ENCODE results near the gene LAMA2. TPM values are rescaled to one million over a fixed set of nuclear protein-coding genes. Genes with fewer than 3 reads are reported as not detected.
A peak's percentile ranks its signal among the peaks of the same experiment; 100 is the strongest.

The LAMA2 gene
- total RNA-seq, 1 donor = 9.4 TPM

DNA sequence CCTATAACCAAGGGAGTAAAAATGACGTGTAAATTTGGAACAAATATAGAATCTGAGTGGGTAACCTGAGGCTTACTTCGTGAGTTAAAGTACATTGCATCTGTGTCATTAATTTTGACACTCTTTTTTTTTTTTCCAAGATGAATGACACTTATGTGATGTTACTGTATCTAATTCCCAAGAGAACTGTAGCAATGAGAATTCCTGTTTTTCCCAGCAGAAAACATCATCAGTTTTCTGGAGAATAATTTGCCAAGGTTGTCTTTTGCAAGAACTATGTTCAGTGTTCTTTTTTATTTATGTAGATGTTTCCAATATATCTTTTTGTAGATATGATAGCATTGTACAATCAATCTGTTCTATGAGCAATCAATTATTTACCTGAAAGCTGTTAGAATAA, 543.4 kb downstream of the LAMA2 start:
- no peaks in the 10 kb centered on the region for H3K4me1 ChIP-seq (ENCODE audit: insufficient read depth, low read length)
- no peak overlapping the region for H2AFZ ChIP-seq (ENCODE audit: low read length)
- no peaks in the 10 kb centered on the region for H3K27me3 ChIP-seq (ENCODE audit: insufficient read depth, low read length)
- H4K20me1 ChIP-seq (ENCODE audit: insufficient read depth, low read length) = no peaks in the 10 kb centered on the region
- no peaks in the 10 kb centered on the region for H3K36me3 ChIP-seq (ENCODE audit: insufficient read depth, low read length)
- no peak overlapping the region for H3K27ac ChIP-seq (ENCODE audit: low read depth, low read length)
- H3K4me2 ChIP-seq (ENCODE audit: insufficient read depth, low read length) = no peak overlapping the region
- no peaks in the 10 kb centered on the region for H3K79me2 ChIP-seq (ENCODE audit: insufficient read depth, low read length)
- TF ChIP-seq CTCF (IDR thresholded peaks at IDR 0.05; ENCODE audit: extremely low read depth, low read depth, low read length) = no peak
- DNase-seq (ENCODE audit: insufficient read length, low spot score, missing footprints) = no peak
- no peaks in the 10 kb centered on the region for H3K9me3 ChIP-seq (ENCODE audit: low read depth, low read length)
- no peak overlapping the region for H3K4me3 ChIP-seq (ENCODE audit: insufficient read depth, low read length)

DNA sequence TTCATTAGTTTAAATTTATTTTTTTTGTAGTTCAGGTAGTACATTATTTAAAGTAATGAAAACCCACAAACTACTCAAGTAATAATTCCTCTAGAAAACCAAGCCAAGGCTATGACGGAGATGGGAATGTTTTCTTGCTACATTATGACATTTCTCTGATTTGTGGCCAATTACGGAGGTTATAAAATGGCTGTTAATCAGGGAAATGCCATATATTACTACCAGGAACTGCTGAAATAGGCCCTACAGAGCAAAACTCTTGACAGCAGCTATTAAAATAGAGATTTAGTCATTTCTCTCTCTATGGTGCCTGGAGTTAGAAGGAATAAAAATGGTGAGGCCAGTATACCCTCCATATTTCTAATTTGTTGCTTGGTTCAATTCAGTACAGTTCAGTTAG, 547.0 kb downstream of the LAMA2 start:
- H3K27ac ChIP-seq (ENCODE audit: low read depth, low read length) = no peak overlapping the region
- no peak overlapping the region for H3K4me2 ChIP-seq (ENCODE audit: insufficient read depth, low read length)
- H3K79me2 ChIP-seq (ENCODE audit: insufficient read depth, low read length) = no peaks in the 10 kb centered on the region
- no peak overlapping the region for H2AFZ ChIP-seq (ENCODE audit: low read length)
- H3K4me1 ChIP-seq (ENCODE audit: insufficient read depth, low read length) = no peaks in the 10 kb centered on the region
- DNase-seq (ENCODE audit: insufficient read length, low spot score, missing footprints) = no peak
- no peak for TF ChIP-seq CTCF (IDR thresholded peaks at IDR 0.05; ENCODE audit: extremely low read depth, low read depth, low read length)
- no peaks in the 10 kb centered on the region for H3K9me3 ChIP-seq (ENCODE audit: low read depth, low read length)
- H3K4me3 ChIP-seq (ENCODE audit: insufficient read depth, low read length) = no peak overlapping the region
- H4K20me1 ChIP-seq (ENCODE audit: insufficient read depth, low read length) = no peaks in the 10 kb centered on the region
- no peaks in the 10 kb centered on the region for H3K36me3 ChIP-seq (ENCODE audit: insufficient read depth, low read length)
- no peaks in the 10 kb centered on the region for H3K27me3 ChIP-seq (ENCODE audit: insufficient read depth, low read length)

DNA sequence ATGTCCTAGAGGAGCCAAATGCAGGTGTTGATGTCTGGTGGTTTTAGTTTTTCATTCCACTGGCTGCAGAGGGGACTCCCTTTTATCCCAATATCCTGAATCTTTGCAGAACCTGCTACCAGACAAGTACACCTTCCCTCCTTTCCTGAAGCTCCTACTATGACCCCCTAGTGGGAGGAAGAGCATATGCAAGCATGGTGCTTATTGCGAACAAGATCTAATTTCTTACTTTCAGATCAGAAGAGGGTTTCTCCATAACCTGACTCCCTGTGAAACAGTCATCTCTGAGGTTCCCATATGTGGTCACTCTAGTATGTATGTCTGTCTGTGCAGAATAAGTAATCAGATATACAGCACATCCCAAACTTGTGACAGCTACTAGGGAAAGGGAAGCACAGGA, 549.8 kb downstream of the LAMA2 start:
- H3K36me3 ChIP-seq (ENCODE audit: insufficient read depth, low read length) = no peaks in the 10 kb centered on the region
- H4K20me1 ChIP-seq (ENCODE audit: insufficient read depth, low read length) = no peaks in the 10 kb centered on the region
- H3K4me2 ChIP-seq (ENCODE audit: insufficient read depth, low read length) = no peak overlapping the region
- no peaks in the 10 kb centered on the region for H3K4me1 ChIP-seq (ENCODE audit: insufficient read depth, low read length)
- H3K4me3 ChIP-seq (ENCODE audit: insufficient read depth, low read length) = no peak overlapping the region
- no peaks in the 10 kb centered on the region for H3K9me3 ChIP-seq (ENCODE audit: low read depth, low read length)
- H3K27me3 ChIP-seq (ENCODE audit: insufficient read depth, low read length) = no peaks in the 10 kb centered on the region
- peak; percentile 37 for TF ChIP-seq CTCF (IDR thresholded peaks at IDR 0.05; ENCODE audit: extremely low read depth, low read depth, low read length)
- no peak overlapping the region for H2AFZ ChIP-seq (ENCODE audit: low read length)
- H3K27ac ChIP-seq (ENCODE audit: low read depth, low read length) = no peak overlapping the region
- H3K79me2 ChIP-seq (ENCODE audit: insufficient read depth, low read length) = no peaks in the 10 kb centered on the region
- DNase-seq (ENCODE audit: insufficient read length, low spot score, missing footprints) = no peak

GRCh38 chr6:129434091-129434490, 551.2 kb downstream of the LAMA2 start:
- Histone ChIP-seq H3K27ac (ENCODE audit: low read depth, low read length) (no peak overlapping the region), H3K4me2 (ENCODE audit: insufficient read depth, low read length) (no peak overlapping the region), H4K20me1 (ENCODE audit: insufficient read depth, low read length) (no peaks in the 10 kb centered on the region), H3K4me3 (ENCODE audit: insufficient read depth, low read length) (no peak overlapping the region), H3K36me3 (ENCODE audit: insufficient read depth, low read length) (no peaks in the 10 kb centered on the region), H2AFZ (ENCODE audit: low read length) (no peak overlapping the region), H3K27me3 (ENCODE audit: insufficient read depth, low read length) (no peaks in the 10 kb centered on the region), H3K79me2 (ENCODE audit: insufficient read depth, low read length) (no peaks in the 10 kb centered on the region), H3K9me3 (ENCODE audit: low read depth, low read length) (no peaks in the 10 kb centered on the region), H3K4me1 (ENCODE audit: insufficient read depth, low read length) (no peaks in the 10 kb centered on the region)
- TF ChIP-seq CTCF (IDR thresholded peaks at IDR 0.05; ENCODE audit: extremely low read depth, low read depth, low read length) = no peak
- no peak for DNase-seq (ENCODE audit: insufficient read length, low spot score, missing footprints)

Measured in osteoblast (primary cell).